ENCODE measurements around the gene MMP13. TPM values are rescaled to one million over a fixed set of nuclear protein-coding genes. Genes with fewer than 3 reads are reported as not detected.
A peak's percentile ranks its signal among the peaks of the same experiment; 100 is the strongest.
"Not testable (repeated sequence)": the region's sequence is repeated elsewhere in the genome, so short reads cannot be mapped to it uniquely, and the experiment has no call there.

MMP13 gene
- total and polyA plus RNA-seq, 2 of the 4 experiments (the other 2 are of a cell fraction) = not detected

GRCh38 chr11:102974552-102975280, 19.2 kb upstream of the MMP13 start:
- Histone ChIP-seq H3K27ac (ENCODE audit: insufficient read depth, low read length) (no peak overlapping the region), H3K4me1 (ENCODE audit: control insufficient read depth, insufficient read depth, low read length) (peaks cover 4% of the 10 kb centered on the region; the same call in 1 of the 2 replicates), H4K8ac (ENCODE audit: low read depth in 2 of 2, low read length in 2 of 2) (0 out of 4 replicates have a peak overlapping the region, but pooled peaks of 1 of the 2 experiments have one; percentile 41), H3K4me3 (ENCODE audit: insufficient read depth, low read depth, low read length) (no peak overlapping the region), H3K14ac (replicated peaks; ENCODE audit: low read depth, low read length) (no peak overlapping the region), H3K23ac (ENCODE audit: low read depth, low read length) (no peak overlapping the region), H3K56ac (ENCODE audit: extremely low read depth, insufficient read depth, low read length) (no peak overlapping the region), H3K4ac (ENCODE audit: low read depth, low read length) (no peak overlapping the region; the same call in 1 of the 2 replicates), H3K4me2 (ENCODE audit: low read depth, low read length) (peak overlapping the region; percentile 43; the same call in 1 of the 2 replicates), H2BK15ac (ENCODE audit: low read depth, low read length) (no peak overlapping the region), H2AK5ac (ENCODE audit: low read depth, low read length) (no peak overlapping the region; the same call in 1 of the 2 replicates), H4K91ac (ENCODE audit: insufficient read depth, low read depth, low read length) (no peak overlapping the region), H3K9ac (ENCODE audit: low read depth, low read length) (no peak overlapping the region), H3K9me3 (ENCODE audit: control insufficient read depth, insufficient read depth, low read length) (no peaks in the 10 kb centered on the region), H4K20me1 (ENCODE audit: insufficient read depth, low read length) (no peaks in the 10 kb centered on the region), H3K36me3 (ENCODE audit: control insufficient read depth, insufficient read depth, low read length) (no peaks in the 10 kb centered on the region), H3K18ac (ENCODE audit: low read depth, low read length) (peak overlapping the region; percentile 46; the same call in 1 of the 2 replicates), H2AFZ (replicated peaks; ENCODE audit: low read length, poor library complexity) (no peak overlapping the region), H2AK9ac (replicated peaks; ENCODE audit: low read depth, low read length, poor library complexity) (no peak overlapping the region), H3K79me1 (ENCODE audit: low read depth in 1 of 2, low read length in 2 of 2) (no peaks in the 10 kb centered on the region), H3K9me1 (ENCODE audit: insufficient read depth, low read length) (no peaks in the 10 kb centered on the region), H4K5ac (ENCODE audit: low read depth, low read length) (no peak overlapping the region), H2BK5ac (ENCODE audit: low read depth, low read length, poor library complexity, severe bottlenecking) (peak overlapping the region; percentile 50), H3K27me3 (ENCODE audit: control insufficient read depth, insufficient read depth, low read length) (no peaks in the 10 kb centered on the region), H2BK120ac (ENCODE audit: low read depth, low read length) (no peak overlapping the region), H2BK20ac (ENCODE audit: low read depth, low read length) (no peak overlapping the region)
- peak; percentile 88 for ATAC-seq (ENCODE audit: low read depth)
- in situ Hi-C loops (cut with MboI; ENCODE audit: low sequenced_read_pairs) (no loop called here), intact Hi-C loops (cut with micrococcal nuclease) (no loop called here), dilution Hi-C loops (cut with HindIII; ENCODE audit: low sequenced_read_pairs, unreplicated experiment) (no loop called here)
- ChIA-PET POLR2A (ENCODE audit: unreplicated experiment) (no interaction called here), CTCF (interaction anchor here (0.5 to 2.1 kb wide), 2 partner anchors 60 to 1100 kb away, joined by 4 to 10 read pairs; no protein-coding TSS in a partner anchor)
- WGBS, 2 experiments (ENCODE audit: extremely low coverage in 2 of 2, insufficient read length in 1 of 2) = no CpG with 5 or more reads among the region's 5 CpGs
- no TSS peak for BruUV-seq (replicated peaks)
- DNase-seq = peak; percentile 84
- peak; percentile 93 for TF ChIP-seq FOS (IDR thresholded peaks at IDR 0.05; ENCODE audit: low read depth, low read length)
- peak; percentile 50; the same call in 1 of the 2 replicates for TF ChIP-seq BHLHE40 (IDR thresholded peaks at IDR 0.05; ENCODE audit: low read depth, low read length)
- TF ChIP-seq CEBPB (IDR thresholded peaks at IDR 0.05; ENCODE audit: low read depth, low read length) = no peak

GRCh38 chr11:102973698-102974097, 18.2 kb upstream of the MMP13 start:
- H3K9ac ChIP-seq (ENCODE audit: low read depth, low read length); BruUV-seq (replicated peaks); H3K36me3 ChIP-seq (ENCODE audit: control insufficient read depth, insufficient read depth, low read length); H4K20me1 ChIP-seq (ENCODE audit: insufficient read depth, low read length); H3K27ac ChIP-seq (ENCODE audit: insufficient read depth, low read length); H4K8ac ChIP-seq (ENCODE audit: low read depth in 2 of 2, low read length in 2 of 2); H3K79me1 ChIP-seq (ENCODE audit: low read depth in 1 of 2, low read length in 2 of 2); DNase-seq; ATAC-seq (ENCODE audit: low read depth); H2BK20ac ChIP-seq (ENCODE audit: low read depth, low read length); H3K56ac ChIP-seq (ENCODE audit: extremely low read depth, insufficient read depth, low read length); H3K9me3 ChIP-seq (ENCODE audit: control insufficient read depth, insufficient read depth, low read length); H3K23ac ChIP-seq (ENCODE audit: low read depth, low read length); H4K5ac ChIP-seq (ENCODE audit: low read depth, low read length); dilution Hi-C loops (cut with HindIII; ENCODE audit: low sequenced_read_pairs, unreplicated experiment); H3K4me2 ChIP-seq (ENCODE audit: low read depth, low read length); H3K4ac ChIP-seq (ENCODE audit: low read depth, low read length); H2AK9ac ChIP-seq (replicated peaks; ENCODE audit: low read depth, low read length, poor library complexity); H2BK15ac ChIP-seq (ENCODE audit: low read depth, low read length); in situ Hi-C loops (cut with MboI; ENCODE audit: low sequenced_read_pairs); H2AFZ ChIP-seq (replicated peaks; ENCODE audit: low read length, poor library complexity); intact Hi-C loops (cut with micrococcal nuclease); H3K9me1 ChIP-seq (ENCODE audit: insufficient read depth, low read length); H3K4me3 ChIP-seq (ENCODE audit: insufficient read depth, low read depth, low read length); H3K4me1 ChIP-seq (ENCODE audit: control insufficient read depth, insufficient read depth, low read length); CTCF ChIA-PET; H2BK120ac ChIP-seq (ENCODE audit: low read depth, low read length); H3K14ac ChIP-seq (replicated peaks; ENCODE audit: low read depth, low read length); POLR2A ChIA-PET (ENCODE audit: unreplicated experiment); H2BK5ac ChIP-seq (ENCODE audit: low read depth, low read length, poor library complexity, severe bottlenecking); H3K27me3 ChIP-seq (ENCODE audit: control insufficient read depth, insufficient read depth, low read length): not testable (repeated sequence)
- peak overlapping the region; percentile 16; the same call in 1 of the 2 replicates for H4K91ac ChIP-seq (ENCODE audit: insufficient read depth, low read depth, low read length)
- WGBS, 2 experiments (ENCODE audit: extremely low coverage in 2 of 2, insufficient read length in 1 of 2) = no CpG with 5 or more reads among the region's 2 CpGs
- 0 out of 2 replicates have a peak overlapping the region, but pooled peaks have one; percentile 66 for H2AK5ac ChIP-seq (ENCODE audit: low read depth, low read length)
- peak overlapping the region; percentile 56 for H3K18ac ChIP-seq (ENCODE audit: low read depth, low read length)
